Activated CD4-positive, alpha-beta T cell treated with anti-CD3 and anti-CD28 coated beads, Interleukin-2, amount 50 U/mL, for 48 hours (primary cell): ENCODE results near the gene ANKRD13A.
"Not testable (repeated sequence)": the region's sequence is repeated elsewhere in the genome, so short reads cannot be mapped to it uniquely, and the experiment has no call there.

Source experiments
- DNase-seq, 2 experiments: peaks; one replicate each; pipeline ENCODE4 v3.0.0-alpha.2; 2020

Gene ANKRD13A

GRCh38 chr12:109986236-109986635, 13.0 kb upstream of the ANKRD13A start:
- not testable (repeated sequence) for DNase-seq

GRCh38 chr12:109987615-109988014, 11.6 kb upstream of the ANKRD13A start:
- DNase-seq = peak in 1 of 2 experiments; percentile 41

- no peak for DNase-seq
Measured at GRCh38 chr12:109988274-109988673, 11.0 kb upstream of the ANKRD13A start.

GRCh38 chr12:109988903-109989302, 10.3 kb upstream of the ANKRD13A start:
- DNase-seq = no peak

GRCh38 chr12:109989380-109989779, 9.8 kb upstream of the ANKRD13A start:
- DNase-seq = no peak

- DNase-seq = no peak
Measured at GRCh38 chr12:109991586-109991985, 7.6 kb upstream of the ANKRD13A start.

- no peak for DNase-seq
Measured at GRCh38 chr12:109993091-109993490, 6.1 kb upstream of the ANKRD13A start.

GRCh38 chr12:109994401-109995175, 4.6 kb upstream of the ANKRD13A start:
- DNase-seq = no peak

- DNase-seq = no peak
Measured at GRCh38 chr12:109995361-109995685, 3.9 kb upstream of the ANKRD13A start.

GRCh38 chr12:109995686-109996482, 3.3 kb upstream of the ANKRD13A start, which contains the start of gene GIT2:
Gene GIT2, minus strand, starts transcription at chr12:109996368. Its CDS starts 144 bp downstream, at chr12:109996224.
- peak; percentile 93 to 95 for DNase-seq

- no peak for DNase-seq
Measured at GRCh38 chr12:109996483-109996853, 2.8 kb upstream of the ANKRD13A start.

- DNase-seq = no peak
Measured at GRCh38 chr12:109997393-109997792, 1.8 kb upstream of the ANKRD13A start.

GRCh38 chr12:109998241-109998903, 858 bp upstream of the ANKRD13A start:
- no peak for DNase-seq

- no peak for DNase-seq
Measured at GRCh38 chr12:109999649-109999971, 380 bp downstream of the ANKRD13A start.

- peak in 1 of 2 experiments; percentile 43 for DNase-seq
Measured at GRCh38 chr12:109999983-110000505, 814 bp downstream of the ANKRD13A start.

- DNase-seq = no peak
Measured at GRCh38 chr12:110001596-110001995, 2.4 kb downstream of the ANKRD13A start.

- DNase-seq = no peak
Measured at GRCh38 chr12:110002676-110003515, 3.7 kb downstream of the ANKRD13A start.

- DNase-seq = no peak
Measured at GRCh38 chr12:110004598-110004997, 5.4 kb downstream of the ANKRD13A start.

GRCh38 chr12:110005319-110005973, 6.2 kb downstream of the ANKRD13A start:
- DNase-seq = peak in 1 of 2 experiments; percentile 29

GRCh38 chr12:110006115-110006514, 6.9 kb downstream of the ANKRD13A start:
- DNase-seq = no peak

- no peak for DNase-seq
Measured at GRCh38 chr12:110007881-110008280, 8.7 kb downstream of the ANKRD13A start.
